ENCODE measurements around the gene PLEKHN1. TPM values are rescaled to one million over a fixed set of nuclear protein-coding genes. Genes with fewer than 3 reads are reported as not detected.

PLEKHN1 gene
- total and polyA plus RNA-seq, 2 donors (not counting 3 experiments of a cell fraction or from before 2014, with no cell fraction given) = 0.29 to 0.88 TPM

DNA sequence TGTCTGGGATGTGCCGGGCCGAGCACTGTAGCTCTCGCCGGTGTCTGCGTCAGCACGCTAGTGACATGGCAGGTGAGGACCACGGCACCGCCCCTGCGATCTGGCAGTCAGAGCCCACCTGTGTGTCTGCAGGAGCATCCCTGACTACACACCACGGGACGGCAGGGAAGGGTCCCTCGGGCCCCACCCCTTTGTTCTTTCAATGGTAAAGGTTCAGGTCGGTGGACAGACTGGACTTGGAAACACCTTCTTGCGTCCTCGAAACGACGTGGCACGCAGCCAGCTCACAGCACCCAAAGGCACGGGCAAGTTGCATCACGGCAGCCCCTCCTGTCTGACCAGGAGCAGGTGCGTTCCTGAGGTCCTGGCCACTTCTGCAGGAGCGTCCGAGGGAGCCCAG lies 46.3 kb upstream of the PLEKHN1 start:
- POLR2A ChIA-PET = no interaction called here
- no peak for TF ChIP-seq POLR2A (IDR thresholded peaks at IDR 0.05; ENCODE audit: low read depth, low read length)
- TF ChIP-seq, protein P1, sequence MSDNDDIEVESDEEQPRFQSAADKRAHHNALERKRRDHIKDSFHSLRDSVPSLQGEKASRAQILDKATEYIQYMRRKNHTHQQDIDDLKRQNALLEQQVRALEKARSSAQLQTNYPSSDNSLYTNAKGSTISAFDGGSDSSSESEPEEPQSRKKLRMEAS (IDR thresholded peaks at IDR 0.05; ENCODE audit: insufficient read depth, insufficient read length) = no peak
- no peaks in the 10 kb centered on the region for H4K20me1 ChIP-seq (replicated peaks; ENCODE audit: control insufficient read depth, extremely low read depth, insufficient read depth, low read length)
- H3K36me3 ChIP-seq (ENCODE audit: control insufficient read depth in 2 of 2, extremely low read depth in 1 of 2, insufficient read depth in 2 of 2, low read length in 2 of 2) = no peaks in the 10 kb centered on the region
- CTCF ChIA-PET = interaction anchor here (1.0 kb wide), 3 partner anchors 16 to 82 kb away, joined by 3 to 4 read pairs (median 3); no protein-coding TSS in a partner anchor
- no peak overlapping the region for H3K27ac ChIP-seq (ENCODE audit: insufficient read depth, low read depth, low read length)
- H3K9ac ChIP-seq (replicated peaks; ENCODE audit: extremely low read depth, insufficient read depth, low read length) = no peak overlapping the region
- dilution Hi-C loops (cut with MboI; ENCODE audit: extremely low pct_ligation_motif_present, low sequenced_read_pairs) (no loop called here), intact Hi-C loops (cut with micrococcal nuclease) (loop anchor here (5.0 kb wide), 1 partner anchor 37 kb away; the partner anchor contains the start of gene NOC2L)
- peaks cover 12 to 13% of the 10 kb centered on the region in 2 experiments for H3K27me3 ChIP-seq (ENCODE audit: control insufficient read depth in 2 of 2, insufficient read depth in 2 of 2, low read length in 2 of 2)
- no peak overlapping the region for H3K4me2 ChIP-seq (ENCODE audit: insufficient read depth, low read length)
- no peak overlapping the region for H2AFZ ChIP-seq (ENCODE audit: low read depth, low read length)
- no peaks in the 10 kb centered on the region for H3K4me1 ChIP-seq (ENCODE audit: control insufficient read depth, extremely low read depth, insufficient read depth, low read length)
- no peak overlapping the region for H3K4me3 ChIP-seq (replicated peaks in 1 of 3; ENCODE audit: insufficient read depth in 1 of 3, low read depth in 1 of 3, low read length in 3 of 3)
- BruUV-seq (replicated peaks) = no TSS peak
- no peaks in the 10 kb centered on the region for H3K9me1 ChIP-seq (replicated peaks; ENCODE audit: control insufficient read depth, extremely low read depth, insufficient read depth, low read length)
- DNase-seq (ENCODE audit: low read depth, low spot score) (no peak), FAIRE-seq (no peak)
- H3K79me2 ChIP-seq (ENCODE audit: control insufficient read depth, insufficient read depth, low read length) = no peaks in the 10 kb centered on the region
- H3K9me3 ChIP-seq (replicated peaks; ENCODE audit: control insufficient read depth, insufficient read depth, low read length) = no peaks in the 10 kb centered on the region

DNA sequence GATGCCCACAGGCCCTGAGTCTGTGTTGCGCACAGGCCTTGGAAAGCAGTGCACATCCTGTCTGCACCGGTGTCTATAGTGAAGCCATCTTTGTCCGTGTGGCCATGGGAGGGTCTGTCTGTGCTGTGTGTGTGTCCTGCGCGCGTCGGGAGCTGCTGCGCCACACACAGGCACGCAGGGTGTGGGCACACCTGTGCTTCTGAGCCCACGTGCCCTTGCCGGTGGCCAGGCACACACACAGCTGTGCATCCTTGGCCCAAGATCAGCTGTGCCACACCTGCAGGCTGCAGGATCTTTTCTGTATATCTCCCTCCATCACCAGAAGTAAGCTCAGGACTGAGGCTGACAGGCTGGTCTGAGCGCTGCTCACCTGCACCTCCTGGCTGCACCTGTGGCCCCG lies 45.8 kb upstream of the PLEKHN1 start:
- TF ChIP-seq MYC (IDR thresholded peaks at IDR 0.05; ENCODE audit: low read depth, low read length) (no peak), FOS (IDR thresholded peaks at IDR 0.05; ENCODE audit: borderline replicate concordance, insufficient read depth, low read length) (no peak), POLR2A (IDR thresholded peaks at IDR 0.05; ENCODE audit: low read depth, low read length) (no peak), GATA2 (IDR thresholded peaks at IDR 0.05; ENCODE audit: insufficient read depth, insufficient read length, low read depth, low read length) (no peak), POLR2AphosphoS5 (IDR thresholded peaks at IDR 0.05; ENCODE audit: insufficient read depth, low read depth, low read length) (no peak), EZH2 (IDR thresholded peaks at IDR 0.05; ENCODE audit: borderline replicate concordance, low read depth, low read length, severe bottlenecking) (no peak), JUN (IDR thresholded peaks at IDR 0.05; ENCODE audit: borderline replicate concordance, insufficient read depth, insufficient read length, low read depth) (no peak)
- TF ChIP-seq, protein P2, sequence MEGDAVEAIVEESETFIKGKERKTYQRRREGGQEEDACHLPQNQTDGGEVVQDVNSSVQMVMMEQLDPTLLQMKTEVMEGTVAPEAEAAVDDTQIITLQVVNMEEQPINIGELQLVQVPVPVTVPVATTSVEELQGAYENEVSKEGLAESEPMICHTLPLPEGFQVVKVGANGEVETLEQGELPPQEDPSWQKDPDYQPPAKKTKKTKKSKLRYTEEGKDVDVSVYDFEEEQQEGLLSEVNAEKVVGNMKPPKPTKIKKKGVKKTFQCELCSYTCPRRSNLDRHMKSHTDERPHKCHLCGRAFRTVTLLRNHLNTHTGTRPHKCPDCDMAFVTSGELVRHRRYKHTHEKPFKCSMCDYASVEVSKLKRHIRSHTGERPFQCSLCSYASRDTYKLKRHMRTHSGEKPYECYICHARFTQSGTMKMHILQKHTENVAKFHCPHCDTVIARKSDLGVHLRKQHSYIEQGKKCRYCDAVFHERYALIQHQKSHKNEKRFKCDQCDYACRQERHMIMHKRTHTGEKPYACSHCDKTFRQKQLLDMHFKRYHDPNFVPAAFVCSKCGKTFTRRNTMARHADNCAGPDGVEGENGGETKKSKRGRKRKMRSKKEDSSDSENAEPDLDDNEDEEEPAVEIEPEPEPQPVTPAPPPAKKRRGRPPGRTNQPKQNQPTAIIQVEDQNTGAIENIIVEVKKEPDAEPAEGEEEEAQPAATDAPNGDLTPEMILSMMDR (IDR thresholded peaks at IDR 0.05; ENCODE audit: extremely low read depth in 1 of 2, insufficient read depth in 1 of 2, low read depth in 1 of 2, low read length in 2 of 2) = no peak
- TF ChIP-seq, protein P1 (IDR thresholded peaks at IDR 0.05; ENCODE audit: insufficient read depth, insufficient read length) = no peak
- FAIRE-seq = no peak
- no peak overlapping the region for H3K9ac ChIP-seq (replicated peaks; ENCODE audit: extremely low read depth, insufficient read depth, low read length)
- H3K79me2 ChIP-seq (ENCODE audit: control insufficient read depth, insufficient read depth, low read length) = no peaks in the 10 kb centered on the region
- H3K4me1 ChIP-seq (ENCODE audit: control insufficient read depth, extremely low read depth, insufficient read depth, low read length) = no peaks in the 10 kb centered on the region
- ChIA-PET CTCF (interaction anchor here (1.0 kb wide), 3 partner anchors 16 to 82 kb away, joined by 3 to 4 read pairs (median 3); no protein-coding TSS in a partner anchor), POLR2A (no interaction called here)
- H3K4me2 ChIP-seq (ENCODE audit: insufficient read depth, low read length) = no peak overlapping the region
- H3K27me3 ChIP-seq (ENCODE audit: control insufficient read depth in 2 of 2, insufficient read depth in 2 of 2, low read length in 2 of 2) = peaks cover 13 to 17% of the 10 kb centered on the region in 2 experiments
- no TSS peak for BruUV-seq (replicated peaks)
- no peaks in the 10 kb centered on the region for H3K9me1 ChIP-seq (replicated peaks; ENCODE audit: control insufficient read depth, extremely low read depth, insufficient read depth, low read length)
- DNase-seq (ENCODE audit: low read depth, low spot score) = no peak
- no peaks in the 10 kb centered on the region for H3K9me3 ChIP-seq (replicated peaks; ENCODE audit: control insufficient read depth, insufficient read depth, low read length)
- no peaks in the 10 kb centered on the region for H4K20me1 ChIP-seq (replicated peaks; ENCODE audit: control insufficient read depth, extremely low read depth, insufficient read depth, low read length)
- H3K4me3 ChIP-seq (replicated peaks in 1 of 3; ENCODE audit: insufficient read depth in 1 of 3, low read depth in 1 of 3, low read length in 3 of 3) = no peak overlapping the region
- H2AFZ ChIP-seq (ENCODE audit: low read depth, low read length) = no peak overlapping the region
- no peaks in the 10 kb centered on the region for H3K36me3 ChIP-seq (ENCODE audit: control insufficient read depth in 2 of 2, extremely low read depth in 1 of 2, insufficient read depth in 2 of 2, low read length in 2 of 2)
- H3K27ac ChIP-seq (ENCODE audit: insufficient read depth, low read depth, low read length) = no peak overlapping the region
- dilution Hi-C loops (cut with MboI; ENCODE audit: extremely low pct_ligation_motif_present, low sequenced_read_pairs) (no loop called here), intact Hi-C loops (cut with micrococcal nuclease) (loop anchor here (5.0 kb wide), 1 partner anchor 37 kb away; the partner anchor contains the start of gene NOC2L)

All from endothelial cell of umbilical vein (primary cell).